NCI-H524 treated with DMSO at 0.1 percent for 48 hours (cell line): ENCODE data around the gene SECTM1.

Experiments used
- DNase-seq: peaks from one replicate; lab custom pipeline; 2025; lab: John Stamatoyannopoulos, UW

SECTM1 gene

DNA sequence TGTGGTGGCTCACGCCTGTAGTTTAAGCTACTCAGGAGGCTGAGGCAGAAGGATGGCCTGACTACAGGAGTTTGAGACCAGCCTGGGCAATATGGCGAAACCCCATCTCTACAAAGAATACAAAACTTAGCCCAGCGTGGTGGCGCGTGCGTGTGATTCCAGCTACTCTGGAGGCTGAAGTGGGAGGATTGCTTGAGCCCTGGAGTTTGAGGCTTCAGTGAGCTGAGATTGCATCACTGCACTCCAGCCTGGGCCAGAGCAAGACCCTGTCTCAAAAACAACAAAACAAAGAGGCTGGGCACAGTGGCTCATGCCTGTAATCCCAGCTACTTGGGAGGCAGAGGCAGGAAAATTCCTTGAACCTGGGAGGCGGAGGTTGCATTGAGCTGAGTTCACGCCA is 53.0 kb downstream of the SECTM1 start:
- no peak for DNase-seq

DNA sequence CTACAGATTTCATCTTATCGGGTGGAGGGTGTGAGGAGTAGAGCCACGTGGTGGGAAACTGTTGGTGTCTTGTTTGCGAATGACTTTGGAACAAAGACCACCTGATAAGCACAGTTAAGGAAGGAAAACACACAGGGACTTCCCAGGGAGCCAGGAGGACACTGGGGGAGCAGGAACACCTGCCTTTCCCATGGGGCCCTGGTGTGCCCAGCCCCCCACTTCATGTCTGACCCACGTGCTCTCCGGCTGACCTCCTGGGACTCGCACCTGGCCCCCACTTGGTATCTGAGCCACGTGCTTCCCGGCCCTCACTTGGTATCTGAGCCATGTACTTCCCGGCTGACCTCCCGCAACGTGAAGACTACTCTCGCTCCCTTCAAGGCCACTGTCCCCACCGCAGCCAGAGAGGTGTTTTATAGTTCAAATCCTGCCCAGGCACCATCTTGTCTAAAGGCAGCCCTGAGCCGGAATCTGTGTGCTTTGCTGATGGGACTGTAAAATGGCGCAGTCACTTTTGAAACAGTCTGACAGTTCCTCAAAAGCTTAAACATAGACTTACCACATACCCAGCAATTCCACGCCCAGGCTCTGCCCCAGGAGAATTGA is 54.7 kb downstream of the SECTM1 start:
- DNase-seq, result no peak

DNA sequence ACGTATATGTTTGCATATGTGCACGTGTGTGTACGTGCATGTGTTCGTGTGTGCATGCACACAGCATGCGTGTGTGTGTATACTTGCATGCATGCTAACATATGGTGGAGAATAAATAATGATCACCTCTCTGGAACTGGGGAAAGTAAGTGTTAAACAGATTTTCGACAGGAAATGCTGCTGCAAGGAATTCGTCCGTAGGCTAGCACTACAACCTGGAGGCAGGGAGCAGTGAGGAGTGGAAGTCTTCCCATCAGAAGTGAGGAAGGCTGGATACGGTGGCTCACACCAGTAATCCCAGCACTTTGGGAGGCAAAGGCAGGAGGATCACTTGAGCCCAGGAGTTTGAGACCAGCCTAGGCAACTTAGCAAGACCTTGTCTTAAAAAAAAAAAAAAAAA is 55.3 kb downstream of the SECTM1 start:
- no peak for DNase-seq

- DNase-seq, result no peak
Measured at GRCh38 chr17:82277851-82278250, 55.7 kb downstream of the SECTM1 start.

GRCh38 chr17:82276938-82277337 is 56.6 kb downstream of the SECTM1 start:
- no peak for DNase-seq

DNA sequence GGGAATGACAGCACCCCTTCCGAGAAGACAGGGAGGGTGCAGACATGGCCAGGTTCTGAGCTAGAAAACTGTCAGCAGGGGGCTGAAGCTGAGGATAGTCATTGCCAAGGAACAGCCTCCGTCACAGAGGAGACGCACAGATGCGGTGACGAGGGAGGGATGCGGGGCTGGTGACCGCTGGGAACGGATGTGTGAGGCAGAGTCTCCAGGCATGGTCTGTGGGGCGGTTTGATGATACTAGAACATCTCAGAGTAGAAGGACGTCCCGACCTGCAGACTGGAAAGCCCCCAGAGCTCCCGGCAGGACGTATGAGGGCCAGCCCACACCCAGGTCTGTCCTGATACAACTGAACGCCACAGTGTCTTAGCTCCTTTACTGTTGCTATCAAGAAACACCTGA is 58.2 kb downstream of the SECTM1 start:
- DNase-seq, result no peak

DNA sequence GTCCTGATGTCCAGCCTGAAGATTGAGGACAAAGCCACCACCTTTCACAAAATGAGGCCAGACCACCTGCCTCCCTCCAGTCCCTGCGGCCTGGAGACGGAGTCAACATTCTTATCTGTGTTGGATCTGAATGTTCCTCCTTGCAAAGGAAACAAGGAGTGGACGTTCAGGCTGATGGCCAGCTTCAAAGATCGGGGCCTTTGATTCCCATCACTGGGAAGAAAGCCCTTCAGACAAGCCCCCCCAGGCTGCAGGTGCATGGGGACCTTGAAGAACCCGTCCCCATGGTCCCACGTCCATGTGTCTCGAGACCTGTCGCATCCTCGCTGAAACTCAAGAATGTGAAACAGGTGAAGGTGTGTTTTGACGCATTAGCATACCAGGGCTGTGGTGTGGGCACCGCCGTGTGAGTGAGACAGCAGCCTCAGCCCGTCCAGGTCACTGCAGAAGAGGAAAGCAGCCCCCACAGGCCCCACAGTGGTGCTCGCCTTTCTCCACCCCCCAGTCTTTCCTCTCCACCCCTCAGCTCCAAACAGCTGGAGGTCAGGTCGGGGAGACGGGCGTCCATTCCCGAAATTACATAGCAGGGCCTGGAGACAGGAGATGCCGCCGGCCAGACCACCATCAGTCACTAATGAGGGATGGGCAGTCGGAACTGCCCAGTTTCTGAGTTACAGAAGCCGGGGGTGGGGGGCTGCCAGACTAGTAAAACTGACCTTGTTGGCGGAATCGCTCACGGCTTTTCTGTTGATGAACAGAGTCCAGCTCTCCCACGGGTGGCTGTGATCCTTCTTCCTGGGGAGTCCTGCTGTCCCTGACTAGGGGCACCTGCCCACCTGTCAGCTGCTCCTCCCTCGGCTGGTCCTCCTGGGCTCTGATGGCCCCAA is 59.2 kb downstream of the SECTM1 start:
- no peak for DNase-seq

DNA sequence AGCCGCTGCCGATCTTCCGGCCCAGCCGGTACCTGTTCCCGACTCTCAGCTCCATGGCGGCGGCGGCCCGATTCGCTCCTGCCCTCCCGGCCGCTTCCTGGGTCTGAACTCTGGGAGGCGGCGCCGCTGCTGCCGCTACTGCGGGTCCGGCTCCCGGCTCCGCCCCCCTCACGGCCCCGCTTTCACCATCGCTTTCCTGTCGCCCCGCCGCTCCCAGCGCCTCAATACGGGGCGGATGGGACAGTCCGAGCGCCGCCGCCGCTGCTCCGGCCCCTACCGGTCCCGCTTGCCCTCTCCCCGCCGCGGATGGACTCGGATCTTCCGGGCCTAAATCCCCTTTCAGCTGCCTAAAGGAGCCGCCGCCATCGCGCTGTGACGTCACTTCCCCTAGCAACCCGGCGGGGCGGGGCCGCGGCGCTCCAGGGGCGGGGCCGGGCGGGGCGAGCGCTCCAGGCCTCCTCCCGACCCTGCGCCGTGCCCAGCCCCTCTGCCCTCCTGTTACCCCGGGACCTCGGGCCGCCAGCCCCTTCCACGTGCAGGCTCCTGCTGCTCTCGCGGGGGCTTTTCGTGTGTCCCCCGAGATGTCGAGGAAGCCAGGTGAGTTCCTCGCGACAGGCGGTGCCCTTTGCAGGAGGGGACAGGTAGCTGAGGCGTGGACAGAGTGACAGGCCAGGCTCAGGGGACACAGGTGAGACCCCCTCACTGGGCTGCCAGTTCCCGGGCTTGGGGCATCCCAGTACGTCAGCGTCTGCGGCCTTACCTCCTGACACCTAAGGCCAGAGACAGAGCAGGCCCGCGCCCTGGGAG is 60.0 kb downstream of the SECTM1 start, which contains the start of gene CSNK1D:
Gene CSNK1D, minus strand, starts transcription at position 374 of the 807 bp plus-strand sequence. Its CDS starts 319 bp downstream, at position 55.
- DNase-seq, result no peak

- DNase-seq, result no peak
Measured at GRCh38 chr17:82272495-82273326, 60.9 kb downstream of the SECTM1 start.

DNA sequence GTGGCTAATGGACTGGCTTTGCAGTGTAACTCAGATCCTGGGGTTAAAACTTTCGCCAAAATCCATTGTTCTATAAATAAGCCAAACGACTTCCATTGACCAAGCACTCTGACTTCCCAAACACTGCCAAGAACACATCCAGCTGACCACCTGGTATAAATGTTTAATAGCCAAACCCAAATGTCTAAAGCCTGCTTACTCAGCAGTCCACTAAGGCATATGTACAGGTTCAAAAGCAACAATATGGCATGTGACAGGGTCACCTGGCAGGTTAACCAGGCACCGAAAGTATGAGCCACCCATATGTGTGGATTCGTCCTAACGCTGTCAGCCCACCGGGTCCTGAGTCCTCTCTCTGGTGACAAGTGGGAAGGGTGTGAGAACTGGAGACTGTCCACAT is 62.2 kb downstream of the SECTM1 start:
- DNase-seq, result no peak
